Suprapubic skin (tissue), 4 donors: ENCODE results near the gene PROZ. TPM values are rescaled to one million over a fixed set of nuclear protein-coding genes. Genes with fewer than 3 reads are reported as not detected.
A peak's percentile ranks its signal among the peaks of the same experiment; 100 is the strongest.

Source experiments
- DNase-seq, 2 donors: peaks; one replicate each; pipeline ENCODE4 v3.0.0-alpha.2; 2019; ENCODE audit warnings: low spot score in 2 of 2
- H3K27ac ChIP-seq: fragments of 200-600 bp; sonication (generic); one replicate; pipeline ENCODE4 v1.5.1; 2019
- H3K27me3 ChIP-seq: fragments of 200-600 bp; sonication (generic); one replicate; pipeline ENCODE4 v1.5.1; 2019
- H3K36me3 ChIP-seq: fragments of 200-600 bp; sonication (generic); one replicate; pipeline ENCODE4 v1.5.1; 2019
- H3K4me1 ChIP-seq: fragments of 200-600 bp; sonication (generic); one replicate; pipeline ENCODE4 v1.5.1; 2019
- H3K4me3 ChIP-seq: fragments of 200-600 bp; sonication (generic); one replicate; pipeline ENCODE4 v1.5.1; 2019; ENCODE audit warnings: mild to moderate bottlenecking
- H3K9me3 ChIP-seq: fragments of 200-600 bp; sonication (generic); one replicate; pipeline ENCODE4 v1.5.1; 2019
- EP300 ChIP-seq: sonication (generic); formaldehyde crosslinking; IDR thresholded peaks from one replicate; pipeline ENCODE4 v1.6.1; 2017; ENCODE audit warnings: antibody characterized with exemption
- POLR2A ChIP-seq, 2 donors: fragments of 450-650 bp; IDR thresholded peaks; one replicate each; pipeline ENCODE4 v1.6.1; 2017; ENCODE audit warnings: antibody characterized with exemption in 2 of 2, mild to moderate bottlenecking in 2 of 2, moderate library complexity in 2 of 2
- POLR2AphosphoS5 ChIP-seq, 3 donors: sonication (generic); formaldehyde crosslinking; IDR thresholded peaks; one replicate each; pipeline ENCODE4 v1.6.1; 2017; ENCODE audit warnings: antibody characterized with exemption in 3 of 3
- WGBS: methylation state at CpG from one replicate; pipeline ENCODE4 v1.1.5; 2018; 5-methylcytosine and 5-hydroxymethylcytosine counted together
- total RNA-seq, 4 donors: library from RNA; depleted of rRNA; stranded (reverse); fragments of >200 nt; gene quantifications; one replicate each; pipeline ENCODE4 v1.1.0, GENCODE V29; 2016
- TF ChIP-seq, protein P1 (sequence below), 2 donors: fragments of 200-600 bp in 1 of 2; fragments of 450-650 bp in 1 of 2; sonication (generic) in 1 of 2; IDR thresholded peaks; one replicate each; pipeline ENCODE4 v1.5.1; 2016 to 2019; ENCODE audit warnings: antibody characterized with exemption in 2 of 2, mild to moderate bottlenecking in 1 of 2, moderate library complexity in 1 of 2

PROZ gene
- total RNA-seq, 4 donors from 2014 or later = not detected

DNA sequence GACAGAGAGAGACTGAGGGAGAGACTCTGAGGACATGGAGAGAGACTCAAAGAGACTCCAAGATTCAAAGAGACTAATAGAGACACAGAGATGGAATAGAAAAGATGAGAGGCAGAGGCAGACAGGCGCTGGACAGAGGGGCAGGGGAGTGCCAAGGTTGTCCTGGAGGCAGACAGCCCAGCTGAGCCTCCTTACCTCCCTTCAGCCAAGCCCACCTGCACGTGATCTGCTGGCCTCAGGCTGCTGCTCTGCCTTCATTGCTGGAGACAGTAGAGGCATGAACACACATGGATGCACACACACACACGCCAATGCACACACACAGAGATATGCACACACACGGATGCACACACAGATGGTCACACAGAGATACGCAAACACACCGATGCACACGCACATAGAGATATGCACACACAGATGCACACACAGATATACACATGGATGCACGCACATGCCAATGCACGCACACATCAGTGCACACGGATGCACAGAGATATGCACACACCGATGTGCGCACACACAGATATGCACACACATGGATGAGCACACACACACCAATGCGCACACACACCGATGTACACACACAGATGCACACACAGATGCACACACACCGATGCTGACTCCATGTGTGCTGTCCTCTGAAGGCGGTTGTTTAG lies 39.2 kb upstream of the PROZ start:
- H3K4me1 ChIP-seq = peaks cover 8% of the 10 kb centered on the region
- no peaks in the 10 kb centered on the region for H3K36me3 ChIP-seq
- peak; percentile 28 to 48 for DNase-seq
- H3K27me3 ChIP-seq = peaks cover 4% of the 10 kb centered on the region
- no peak overlapping the region for H3K4me3 ChIP-seq
- TF ChIP-seq POLR2AphosphoS5 (IDR thresholded peaks at IDR 0.05) = no peak
- no peak for TF ChIP-seq EP300
- TF ChIP-seq POLR2A (IDR thresholded peaks at IDR 0.05) = no peak
- TF ChIP-seq, protein P1, sequence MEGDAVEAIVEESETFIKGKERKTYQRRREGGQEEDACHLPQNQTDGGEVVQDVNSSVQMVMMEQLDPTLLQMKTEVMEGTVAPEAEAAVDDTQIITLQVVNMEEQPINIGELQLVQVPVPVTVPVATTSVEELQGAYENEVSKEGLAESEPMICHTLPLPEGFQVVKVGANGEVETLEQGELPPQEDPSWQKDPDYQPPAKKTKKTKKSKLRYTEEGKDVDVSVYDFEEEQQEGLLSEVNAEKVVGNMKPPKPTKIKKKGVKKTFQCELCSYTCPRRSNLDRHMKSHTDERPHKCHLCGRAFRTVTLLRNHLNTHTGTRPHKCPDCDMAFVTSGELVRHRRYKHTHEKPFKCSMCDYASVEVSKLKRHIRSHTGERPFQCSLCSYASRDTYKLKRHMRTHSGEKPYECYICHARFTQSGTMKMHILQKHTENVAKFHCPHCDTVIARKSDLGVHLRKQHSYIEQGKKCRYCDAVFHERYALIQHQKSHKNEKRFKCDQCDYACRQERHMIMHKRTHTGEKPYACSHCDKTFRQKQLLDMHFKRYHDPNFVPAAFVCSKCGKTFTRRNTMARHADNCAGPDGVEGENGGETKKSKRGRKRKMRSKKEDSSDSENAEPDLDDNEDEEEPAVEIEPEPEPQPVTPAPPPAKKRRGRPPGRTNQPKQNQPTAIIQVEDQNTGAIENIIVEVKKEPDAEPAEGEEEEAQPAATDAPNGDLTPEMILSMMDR (IDR thresholded peaks at IDR 0.05) = no peak
- H3K9me3 ChIP-seq = no peaks in the 10 kb centered on the region
- 92% methylated on average over 14 of the region's 16 CpGs for WGBS
- H3K27ac ChIP-seq = no peak overlapping the region

DNA sequence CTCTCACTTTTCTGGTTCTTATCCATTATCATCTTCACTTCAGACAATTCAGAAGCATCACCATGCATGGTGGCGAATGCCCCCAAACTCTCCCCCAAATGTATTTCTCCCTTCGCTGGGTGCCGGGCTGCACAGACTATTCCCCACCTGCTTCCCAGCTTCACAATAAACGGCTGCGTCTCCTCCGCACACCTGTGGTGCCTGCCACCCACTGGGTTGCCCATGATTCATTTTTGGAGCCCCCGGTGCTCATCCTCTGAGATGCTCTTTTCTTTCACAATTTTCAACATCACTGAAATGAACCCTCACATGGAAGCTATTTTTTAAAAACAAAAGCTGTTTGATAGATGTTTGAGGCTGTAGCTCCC lies 38.6 kb upstream of the PROZ start:
- peaks cover 8% of the 10 kb centered on the region for H3K4me1 ChIP-seq
- DNase-seq = peak in 1 of 2 donors; percentile 53
- no peaks in the 10 kb centered on the region for H3K36me3 ChIP-seq
- no peak overlapping the region for H3K4me3 ChIP-seq
- peaks cover 4% of the 10 kb centered on the region for H3K27me3 ChIP-seq
- 78% methylated on average over 7 of the region's 7 CpGs for WGBS
- H3K9me3 ChIP-seq = no peaks in the 10 kb centered on the region
- TF ChIP-seq POLR2AphosphoS5 (IDR thresholded peaks at IDR 0.05) (no peak), POLR2A (IDR thresholded peaks at IDR 0.05) (no peak), EP300 (no peak)
- TF ChIP-seq, protein P1 (IDR thresholded peaks at IDR 0.05) = no peak
- H3K27ac ChIP-seq = no peak overlapping the region

DNA sequence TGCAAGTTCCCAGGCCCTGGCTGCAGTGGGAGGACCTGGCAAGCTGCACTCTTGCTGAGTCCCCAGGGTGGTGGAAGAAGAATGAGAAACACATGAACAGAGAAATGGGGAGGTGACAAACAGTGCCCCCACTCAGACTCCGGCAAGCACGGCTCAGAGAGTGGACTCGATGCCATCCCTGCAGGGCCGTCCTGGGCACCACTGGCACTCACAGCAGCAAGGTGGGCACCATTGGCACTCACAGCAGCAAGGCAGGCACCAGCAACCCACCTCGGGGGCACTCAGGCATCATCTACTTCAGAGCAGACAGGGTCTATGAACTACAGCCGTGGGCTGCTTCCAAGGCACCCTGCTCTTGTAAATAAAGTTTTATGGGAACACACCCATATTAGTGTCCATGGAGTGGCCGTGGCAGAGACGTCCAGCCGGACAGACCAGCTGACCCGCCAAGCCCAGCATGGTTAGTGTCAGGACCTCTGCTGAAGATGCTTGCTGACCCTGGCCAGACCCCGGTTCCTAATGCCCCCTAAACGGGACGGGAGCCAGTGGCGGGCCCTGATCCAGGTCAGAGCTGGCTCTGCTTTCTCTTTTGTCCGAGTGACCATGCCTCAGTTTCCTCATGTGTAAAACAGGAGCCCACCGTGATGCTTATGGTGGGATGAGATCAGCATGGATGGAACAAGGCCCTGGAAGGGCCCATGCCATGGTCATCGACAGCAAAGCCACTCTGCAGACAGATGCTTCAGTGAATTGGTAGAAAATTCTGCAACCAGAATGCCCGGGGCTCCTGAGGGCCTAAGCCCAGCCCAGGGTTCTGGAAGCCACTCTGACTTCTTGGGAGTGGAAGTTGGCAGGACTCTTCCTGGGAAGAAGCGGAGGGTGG lies 37.9 kb upstream of the PROZ start:
- TF ChIP-seq POLR2AphosphoS5 (IDR thresholded peaks at IDR 0.05) (no peak), EP300 (no peak), POLR2A (IDR thresholded peaks at IDR 0.05) (no peak)
- TF ChIP-seq, protein P1 (IDR thresholded peaks at IDR 0.05) = no peak
- peak in 1 of 2 donors; percentile 63 for DNase-seq
- no peak overlapping the region for H3K27ac ChIP-seq
- WGBS = 90% methylated on average over 13 of the region's 19 CpGs
- peaks cover 8% of the 10 kb centered on the region for H3K4me1 ChIP-seq
- no peak overlapping the region for H3K4me3 ChIP-seq
- no peaks in the 10 kb centered on the region for H3K36me3 ChIP-seq
- peaks cover 4% of the 10 kb centered on the region for H3K27me3 ChIP-seq
- no peaks in the 10 kb centered on the region for H3K9me3 ChIP-seq

DNA sequence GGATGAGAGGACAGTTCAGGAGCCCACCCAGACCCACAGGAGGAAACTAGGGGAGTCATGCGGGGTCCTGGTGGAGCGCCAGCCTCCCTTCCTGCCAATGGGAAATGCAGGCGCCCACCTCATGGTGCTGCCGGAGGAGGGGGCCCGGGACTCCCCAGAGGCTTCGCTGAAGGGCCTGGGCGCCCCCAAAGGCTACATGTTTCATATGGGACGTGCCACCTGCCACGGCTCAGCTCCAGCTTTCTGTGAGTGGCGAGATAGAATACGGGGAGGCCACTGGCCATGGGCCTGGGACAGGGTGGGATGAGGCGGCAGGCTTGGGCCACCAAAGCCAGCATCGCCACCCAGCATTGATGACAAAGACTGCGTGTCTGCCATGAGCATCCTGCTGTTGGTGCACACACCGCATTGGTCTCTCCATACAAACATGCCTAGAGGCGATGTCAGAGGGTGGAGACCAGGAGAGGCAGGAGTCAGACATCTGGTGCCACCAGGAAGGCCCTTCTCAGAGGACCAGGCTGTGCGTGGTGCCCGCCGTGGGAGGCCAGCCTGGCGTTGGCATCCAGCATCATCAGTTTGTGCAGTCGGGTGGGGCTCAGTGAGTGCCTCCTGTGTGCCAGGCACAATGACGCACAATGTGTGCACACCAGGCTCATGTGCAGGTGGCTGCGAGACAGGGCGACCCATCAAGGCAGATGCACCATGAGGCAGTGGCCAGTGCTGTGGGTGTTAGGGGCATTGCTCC lies 37.1 kb upstream of the PROZ start:
- WGBS = 90% methylated on average over 11 of the region's 24 CpGs
- Histone ChIP-seq H3K4me1 (peaks cover 8% of the 10 kb centered on the region), H3K27ac (peak overlapping the region; percentile 53), H3K36me3 (no peaks in the 10 kb centered on the region), H3K27me3 (peaks cover 4% of the 10 kb centered on the region), H3K9me3 (no peaks in the 10 kb centered on the region), H3K4me3 (no peak overlapping the region)
- peak in 1 of 2 donors; percentile 67 for DNase-seq
- TF ChIP-seq EP300 = no peak
- no peak for TF ChIP-seq POLR2AphosphoS5 (IDR thresholded peaks at IDR 0.05)
- TF ChIP-seq, protein P1 (IDR thresholded peaks at IDR 0.05) = no peak
- no peak for TF ChIP-seq POLR2A (IDR thresholded peaks at IDR 0.05)
